Hepatocyte (in vitro differentiated cells): ENCODE results near the gene ZBTB22.

Experiments
- EZH2 ChIP-seq: fragments of 200-600 bp; sonication (generic); IDR thresholded peaks from 2 replicates; pipeline ENCODE4 v1.6.1; 2016; ENCODE audit warnings: antibody characterized with exemption, mild to moderate bottlenecking, borderline replicate concordance
- TF ChIP-seq, protein P1 (sequence below): fragments of 200-600 bp; sonication (generic); IDR thresholded peaks from 2 replicates; pipeline ENCODE4 v1.5.1; 2016; ENCODE audit warnings: antibody characterized with exemption, mild to moderate bottlenecking; ENCODE audit not compliant: poor library complexity

DNA sequence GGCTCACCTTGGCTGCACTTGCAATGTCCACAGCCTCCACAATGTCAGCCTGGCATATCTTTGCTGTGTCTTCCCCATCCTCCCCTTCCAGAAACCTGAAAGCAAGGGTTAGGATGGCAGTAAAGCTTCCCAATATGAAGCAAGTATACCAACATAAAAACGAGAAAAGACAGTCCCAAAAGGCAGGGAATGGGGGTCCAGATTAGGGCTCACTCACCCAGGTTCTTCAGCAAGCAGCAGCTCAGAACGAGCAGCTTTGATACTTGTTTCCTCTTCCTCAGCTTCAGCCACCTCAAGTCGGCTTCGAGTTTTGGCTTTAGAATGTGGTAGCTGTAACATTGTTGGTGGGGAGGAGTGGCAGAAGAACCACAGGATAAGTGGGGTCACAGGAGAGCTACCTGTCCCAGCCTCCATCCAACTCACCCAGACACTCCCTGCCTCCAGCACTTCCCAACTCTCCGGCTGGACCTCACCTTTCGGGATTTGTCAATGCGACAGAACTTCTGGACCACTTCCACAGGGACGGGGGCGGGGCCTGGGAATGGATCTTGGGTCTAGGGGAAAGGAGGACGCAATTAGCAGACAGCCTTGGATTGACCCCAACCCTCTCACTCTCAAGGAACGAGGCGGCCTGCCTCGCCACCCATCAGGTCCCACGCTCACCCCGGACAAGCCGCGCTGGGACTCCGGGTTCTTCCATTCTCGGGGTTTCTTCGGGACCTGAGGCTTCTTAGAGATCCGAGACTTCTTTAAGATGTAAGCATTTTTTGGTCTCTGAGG, 29.2 kb downstream of the ZBTB22 start:
- TF ChIP-seq, protein P1, sequence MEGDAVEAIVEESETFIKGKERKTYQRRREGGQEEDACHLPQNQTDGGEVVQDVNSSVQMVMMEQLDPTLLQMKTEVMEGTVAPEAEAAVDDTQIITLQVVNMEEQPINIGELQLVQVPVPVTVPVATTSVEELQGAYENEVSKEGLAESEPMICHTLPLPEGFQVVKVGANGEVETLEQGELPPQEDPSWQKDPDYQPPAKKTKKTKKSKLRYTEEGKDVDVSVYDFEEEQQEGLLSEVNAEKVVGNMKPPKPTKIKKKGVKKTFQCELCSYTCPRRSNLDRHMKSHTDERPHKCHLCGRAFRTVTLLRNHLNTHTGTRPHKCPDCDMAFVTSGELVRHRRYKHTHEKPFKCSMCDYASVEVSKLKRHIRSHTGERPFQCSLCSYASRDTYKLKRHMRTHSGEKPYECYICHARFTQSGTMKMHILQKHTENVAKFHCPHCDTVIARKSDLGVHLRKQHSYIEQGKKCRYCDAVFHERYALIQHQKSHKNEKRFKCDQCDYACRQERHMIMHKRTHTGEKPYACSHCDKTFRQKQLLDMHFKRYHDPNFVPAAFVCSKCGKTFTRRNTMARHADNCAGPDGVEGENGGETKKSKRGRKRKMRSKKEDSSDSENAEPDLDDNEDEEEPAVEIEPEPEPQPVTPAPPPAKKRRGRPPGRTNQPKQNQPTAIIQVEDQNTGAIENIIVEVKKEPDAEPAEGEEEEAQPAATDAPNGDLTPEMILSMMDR = no peak
- no peak for TF ChIP-seq EZH2
